HG03575 (cell line): ENCODE measurements around the gene TXLNB.

Experiments
- ATAC-seq: cut with Tn5 transposase; IDR thresholded peaks from one replicate; pipeline ENCODE4 v1.9.1; 2021; ENCODE audit not compliant: unreplicated experiment, insufficient number of reproducible peaks, low FRiP score; ENCODE audit errors: extremely low read depth

Gene TXLNB

DNA sequence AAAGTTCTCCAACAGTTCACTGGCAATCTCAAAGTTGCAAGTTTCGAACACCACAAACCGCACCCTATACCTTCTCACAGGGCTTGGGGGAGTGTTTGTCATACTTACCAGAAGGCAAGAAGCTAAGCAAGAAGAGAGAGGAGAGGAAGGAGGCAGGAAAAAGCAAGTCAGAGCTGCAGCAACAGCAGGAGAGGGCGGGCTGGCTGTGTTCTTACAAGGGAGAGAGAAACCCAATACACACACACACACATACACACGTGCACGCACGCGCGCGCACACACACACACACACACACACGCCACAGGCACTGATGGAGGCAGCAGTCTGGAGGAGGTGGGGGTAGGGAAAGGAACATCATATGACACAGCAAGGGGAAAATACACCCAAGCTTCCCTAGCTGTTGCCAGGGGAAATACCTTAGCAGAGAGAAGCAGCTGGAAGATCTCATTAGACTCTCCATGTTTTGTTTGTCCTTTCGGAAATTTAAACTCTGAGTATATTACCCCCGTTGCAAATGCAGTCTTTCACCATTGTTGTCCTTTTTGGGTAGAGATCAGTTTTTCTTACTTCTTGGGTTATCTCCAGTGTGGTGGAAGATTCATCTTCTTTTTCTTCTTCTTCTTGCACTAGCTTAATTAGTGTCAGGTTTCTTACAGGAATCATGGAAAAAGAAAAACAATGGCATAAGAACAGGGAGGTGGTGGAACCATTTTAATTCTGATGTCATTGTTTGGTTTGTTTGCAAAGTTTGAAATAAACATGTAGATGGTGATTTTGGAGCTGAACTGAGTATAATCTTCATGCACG, at the start of gene TXLNB:
Gene TXLNB, minus strand, starts transcription at position 186 of the 807 bp plus-strand sequence. CDS start 3,099 bp downstream, outside the sequence.
- ATAC-seq: peak; percentile 32

DNA sequence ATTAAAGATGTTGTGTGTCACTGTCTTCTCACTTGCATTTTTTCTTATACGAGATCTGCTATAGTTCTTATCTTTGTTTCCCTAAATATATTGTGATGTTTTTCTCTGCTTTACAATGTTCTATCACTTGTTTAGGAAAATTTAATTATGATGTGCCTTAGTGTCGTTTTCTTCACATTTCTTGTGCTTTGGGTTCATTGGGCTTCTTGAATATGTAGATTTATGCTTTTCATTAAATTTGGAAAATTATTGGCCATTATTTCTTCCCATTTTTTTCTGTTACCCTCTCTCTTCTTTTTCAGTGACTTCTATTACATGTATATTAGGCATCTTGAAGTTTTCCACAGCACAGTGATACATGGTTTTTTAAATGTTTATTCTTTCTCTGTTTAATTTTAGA, 49.3 kb upstream of the TXLNB start:
- no peak for ATAC-seq

DNA sequence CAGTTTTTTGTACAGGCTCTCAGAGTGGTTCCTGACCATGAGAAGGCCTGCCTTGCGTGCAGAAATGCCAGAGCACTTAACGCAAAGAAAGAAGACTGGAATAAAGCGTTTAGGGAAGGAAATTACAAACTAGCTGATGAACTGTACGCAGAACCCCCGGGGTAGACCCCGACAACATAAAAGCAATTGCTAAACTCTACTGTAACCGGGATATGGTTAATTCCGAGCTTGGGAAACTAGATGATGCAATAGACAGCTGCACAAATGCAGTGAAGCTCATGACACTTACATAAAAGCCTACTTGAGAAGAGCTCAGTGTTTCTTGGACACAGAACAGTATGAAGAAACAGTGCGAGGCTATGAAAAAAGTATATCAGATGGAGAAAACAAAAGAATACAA, 47.0 kb upstream of the TXLNB start:
- no peak for ATAC-seq

DNA sequence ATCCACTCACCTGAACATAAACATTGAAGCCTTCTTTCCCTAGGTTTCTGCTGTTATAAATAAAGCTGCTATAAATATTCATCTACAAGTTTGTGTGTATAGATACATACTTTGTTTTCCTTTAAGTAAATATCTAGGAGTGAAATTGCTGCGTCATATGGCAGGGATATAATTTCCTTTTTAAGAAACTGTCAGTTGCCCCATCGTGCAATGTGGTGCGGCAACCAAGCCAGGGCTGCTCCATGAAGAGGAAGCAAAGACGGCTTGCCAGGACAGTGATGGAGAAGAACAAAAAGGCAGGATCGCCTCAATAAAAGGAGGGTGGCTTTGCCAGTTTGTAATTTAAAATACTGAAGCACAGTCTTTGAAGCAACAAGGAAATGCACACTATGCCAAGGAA, 46.0 kb upstream of the TXLNB start:
- ATAC-seq: no peak

DNA sequence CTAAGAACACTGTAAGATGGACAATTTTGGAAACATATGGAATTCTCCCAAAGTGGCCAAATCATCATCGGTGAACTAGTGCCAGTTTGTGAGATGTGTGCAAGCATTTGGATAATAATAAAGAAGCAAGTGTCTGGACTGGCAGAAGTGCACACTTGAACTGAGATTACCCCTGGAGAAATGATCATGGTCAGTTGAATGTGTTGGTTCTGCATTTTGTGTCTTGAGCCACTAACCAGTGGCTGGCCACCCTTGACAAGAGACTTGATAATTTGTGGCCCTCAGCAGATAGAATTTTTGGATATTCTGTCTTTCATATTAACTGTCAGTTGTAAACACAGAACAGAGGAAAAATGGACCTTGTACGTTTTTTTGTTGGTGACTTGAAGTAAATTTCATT, 45.2 kb upstream of the TXLNB start:
- ATAC-seq: no peak

DNA sequence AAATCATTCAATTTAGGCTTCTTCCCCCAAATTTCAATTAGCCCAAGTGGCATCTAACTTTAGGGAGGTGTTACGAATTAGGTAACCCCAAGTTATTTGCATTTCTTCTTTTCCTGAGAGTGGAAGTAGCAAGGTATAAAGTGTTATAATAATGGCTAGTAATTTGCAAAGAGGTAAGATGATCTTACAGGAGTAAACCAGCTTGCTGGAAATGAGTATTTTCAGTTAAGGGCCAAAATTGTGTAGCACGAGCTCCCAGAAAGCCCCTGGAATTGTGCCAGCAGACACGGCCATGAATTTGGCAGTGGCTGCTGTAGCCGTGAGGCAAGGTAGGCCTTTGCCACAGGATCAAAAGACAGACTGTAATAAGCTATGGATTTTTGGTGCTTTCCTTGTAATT, 44.7 kb upstream of the TXLNB start:
- ATAC-seq: no peak

DNA sequence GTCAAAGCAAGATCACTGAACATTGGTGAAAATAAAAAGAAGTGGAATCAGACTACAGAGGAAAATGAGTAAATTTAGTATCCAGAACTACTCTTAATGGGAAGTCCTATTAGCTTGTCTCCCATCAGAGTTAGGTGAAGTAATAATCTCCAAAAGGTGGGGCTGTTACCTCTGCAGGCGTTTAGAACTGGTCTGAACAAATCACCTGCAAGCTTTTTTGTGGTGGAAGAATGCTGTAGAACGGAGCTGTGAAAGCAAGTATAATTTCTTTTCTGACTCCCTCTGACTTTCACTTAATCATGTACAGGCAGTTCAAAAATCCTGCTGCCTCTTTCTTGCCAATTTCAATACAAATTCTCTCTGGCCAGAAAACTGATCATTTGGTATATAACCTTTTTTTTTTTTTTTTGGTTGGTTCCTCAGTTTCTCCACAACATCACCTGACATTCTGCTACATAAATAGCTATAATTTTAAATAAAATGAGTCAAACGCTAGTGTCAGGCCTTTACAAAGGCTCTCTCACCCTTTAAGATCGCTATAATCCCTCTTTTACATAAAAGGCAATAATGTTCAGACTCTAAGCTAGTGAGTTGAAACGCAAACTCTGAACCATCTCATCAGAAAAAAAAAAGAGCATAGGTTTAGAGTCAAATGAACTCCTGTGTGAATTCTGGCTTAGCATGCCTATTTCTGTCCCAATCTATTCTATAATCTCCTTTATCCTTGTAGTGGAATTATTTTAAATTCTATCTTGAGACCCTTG, 43.8 kb upstream of the TXLNB start:
- no peak for ATAC-seq

DNA sequence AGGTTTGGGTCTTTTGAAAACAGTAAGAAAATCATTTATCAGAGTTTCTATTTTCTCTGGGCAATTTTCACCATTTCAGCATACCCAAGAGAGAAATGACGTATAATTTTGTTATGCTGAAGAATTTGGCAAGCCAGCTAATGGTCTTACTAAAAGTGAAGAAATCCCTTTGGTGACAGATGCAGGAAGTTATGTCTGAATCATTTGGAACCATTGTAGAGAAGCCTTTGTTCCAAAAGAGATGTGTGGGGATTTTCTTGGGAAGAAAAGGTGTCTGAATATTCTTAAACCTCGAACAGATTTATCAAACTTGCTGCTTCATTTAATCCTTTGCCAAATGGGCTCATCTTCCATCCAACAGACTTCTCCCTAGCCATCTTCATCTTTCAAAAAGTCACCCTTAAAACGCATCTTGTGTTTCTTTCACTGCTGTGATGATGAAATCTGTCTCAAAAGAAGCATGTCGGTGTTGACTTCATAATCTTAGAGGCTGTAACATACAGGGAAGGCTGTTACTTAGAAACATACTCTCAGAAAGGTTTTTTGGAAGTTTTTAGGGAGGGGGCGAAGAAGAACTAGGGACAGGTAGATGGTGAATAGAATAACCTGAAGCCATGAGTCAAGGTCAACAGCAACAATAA, 43.1 kb upstream of the TXLNB start:
- no peak for ATAC-seq

DNA sequence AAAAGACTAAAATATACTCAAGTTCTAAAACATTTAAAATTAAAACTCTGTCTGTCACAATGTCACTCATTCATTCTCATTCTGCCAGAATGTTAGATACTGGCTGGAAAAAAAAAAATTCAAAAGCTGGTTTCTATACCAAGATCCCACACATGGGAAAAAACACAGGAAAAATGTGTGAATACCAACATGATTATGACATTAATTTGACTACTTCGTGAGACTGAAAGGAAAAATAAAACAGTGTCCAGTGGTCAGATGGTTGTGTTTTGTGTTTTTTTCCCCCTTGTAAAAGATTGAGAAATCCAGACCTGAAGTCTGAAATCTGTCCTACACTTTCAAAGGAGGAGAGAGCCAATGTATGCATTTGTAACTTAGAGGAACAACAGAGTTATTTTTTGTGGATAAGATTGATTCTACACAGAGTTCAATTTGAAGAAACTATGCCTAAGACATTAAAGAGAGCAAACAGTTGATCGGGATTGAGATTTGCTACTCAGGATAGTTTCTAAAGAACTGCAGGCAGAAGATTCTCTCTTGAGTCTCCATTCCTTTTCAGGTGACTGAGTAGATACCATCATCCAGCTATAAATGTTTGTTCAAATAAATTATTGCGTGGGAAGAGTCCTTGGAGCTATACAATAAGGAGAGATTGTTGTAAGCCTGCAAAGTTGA, 39.2 kb upstream of the TXLNB start:
- no peak for ATAC-seq

DNA sequence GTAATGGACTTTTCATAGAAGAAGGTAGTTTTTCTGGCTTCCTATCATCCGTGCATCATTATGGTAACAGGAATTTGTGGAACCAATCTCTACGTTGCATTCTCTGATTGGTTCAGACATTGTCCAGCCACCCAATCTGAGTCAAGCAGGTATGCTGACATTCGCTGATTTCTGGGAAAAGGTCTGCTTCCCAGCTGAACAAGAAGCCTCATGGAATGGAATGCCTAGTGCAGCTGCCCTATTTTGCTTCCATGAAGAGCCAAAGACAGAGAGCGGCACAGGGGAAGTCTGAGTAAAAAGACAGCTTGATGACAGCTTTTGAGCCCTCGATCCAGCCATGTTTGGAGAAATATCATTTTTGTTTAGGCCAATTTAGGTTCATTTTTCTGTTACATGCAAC, 38.5 kb upstream of the TXLNB start:
- ATAC-seq: no peak

DNA sequence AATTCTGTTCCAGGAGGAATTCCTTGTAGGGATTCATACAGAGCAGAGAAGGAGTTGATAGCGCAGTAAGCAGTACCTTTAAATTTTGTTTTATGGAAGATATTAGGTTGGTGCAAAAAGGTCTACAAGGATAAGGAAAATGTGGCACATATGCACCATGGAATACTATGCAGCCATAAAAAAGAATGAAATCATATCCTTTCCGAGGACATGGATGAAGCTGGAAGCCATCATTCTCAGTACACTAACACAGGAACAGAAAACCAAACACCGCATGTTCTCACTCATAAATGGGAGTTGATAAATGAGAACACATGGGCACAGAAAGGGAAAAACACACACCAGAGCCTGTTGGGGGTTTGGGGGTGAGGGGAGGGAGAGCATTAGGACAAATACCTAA, 37.4 kb upstream of the TXLNB start:
- no peak for ATAC-seq

DNA sequence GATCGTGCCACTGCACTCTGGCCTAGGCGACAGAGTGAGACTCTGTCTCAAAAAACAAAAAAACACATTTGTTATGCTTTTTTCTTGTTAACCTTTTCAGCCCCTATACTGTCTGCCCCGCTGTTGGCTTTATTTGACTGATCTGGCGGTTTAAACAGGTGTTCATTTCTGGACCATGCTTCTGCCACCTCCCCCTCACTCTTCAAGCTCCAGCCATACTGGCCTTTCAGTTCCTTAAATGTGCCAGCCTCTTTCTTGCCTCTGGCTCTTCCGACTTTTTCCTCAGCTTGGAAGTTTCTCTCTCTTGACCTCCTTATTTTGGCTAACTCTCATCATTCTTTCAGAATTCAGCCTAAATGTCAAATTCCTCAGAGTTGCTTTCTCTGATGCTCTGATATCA, 35.2 kb upstream of the TXLNB start:
- no peak for ATAC-seq

DNA sequence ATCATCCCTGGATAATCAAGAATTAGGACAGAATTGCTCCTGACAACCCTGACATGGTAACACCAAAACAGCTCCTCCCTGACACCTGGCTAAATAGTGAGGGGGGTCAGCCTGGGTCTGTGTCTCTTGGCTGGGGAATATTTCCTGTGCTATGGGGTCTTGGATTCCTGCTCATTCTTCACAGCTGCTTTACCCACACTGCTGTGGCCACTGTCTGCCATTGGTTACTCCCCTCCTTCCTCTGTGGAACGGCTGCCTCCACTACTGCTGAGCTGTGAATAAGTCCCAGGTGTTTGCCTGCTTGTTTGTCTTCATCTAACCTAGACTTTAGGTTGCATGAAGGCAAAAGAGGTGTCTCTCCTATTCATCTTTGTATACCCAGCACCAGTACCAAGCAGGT, 33.9 kb upstream of the TXLNB start:
- no peak for ATAC-seq

DNA sequence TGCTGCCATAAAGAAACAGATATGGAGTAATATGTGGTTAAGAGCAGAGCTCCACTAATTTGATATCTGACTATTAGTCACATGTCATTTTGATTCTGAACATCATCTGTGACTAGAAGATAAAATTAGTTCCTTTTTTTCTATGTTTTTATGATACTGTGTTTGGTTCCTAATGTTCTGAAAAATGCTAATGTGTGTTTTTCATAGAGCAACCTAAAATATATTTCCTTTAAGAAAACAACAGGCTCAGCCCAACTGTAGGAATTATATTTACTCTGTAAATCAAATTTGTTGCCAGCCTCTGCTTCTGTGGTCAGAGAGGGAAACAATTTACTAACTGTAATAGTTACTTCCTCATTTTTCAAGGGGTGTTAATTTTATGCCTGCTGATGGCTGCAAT, 33.3 kb upstream of the TXLNB start:
- peak; percentile 58 for ATAC-seq

DNA sequence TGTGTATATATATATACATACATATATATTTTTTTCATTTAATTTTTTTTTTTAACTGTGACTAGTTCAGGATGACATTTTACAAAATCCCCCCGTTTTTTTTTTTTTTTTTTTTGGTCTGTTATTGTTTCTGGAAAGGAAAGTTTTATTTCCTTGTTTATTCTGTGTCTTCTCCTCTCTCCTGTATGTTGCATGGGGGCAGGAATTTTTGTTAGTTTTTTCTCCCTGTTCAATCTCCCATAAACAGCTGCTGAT, 32.4 kb upstream of the TXLNB start:
- no peak for ATAC-seq

DNA sequence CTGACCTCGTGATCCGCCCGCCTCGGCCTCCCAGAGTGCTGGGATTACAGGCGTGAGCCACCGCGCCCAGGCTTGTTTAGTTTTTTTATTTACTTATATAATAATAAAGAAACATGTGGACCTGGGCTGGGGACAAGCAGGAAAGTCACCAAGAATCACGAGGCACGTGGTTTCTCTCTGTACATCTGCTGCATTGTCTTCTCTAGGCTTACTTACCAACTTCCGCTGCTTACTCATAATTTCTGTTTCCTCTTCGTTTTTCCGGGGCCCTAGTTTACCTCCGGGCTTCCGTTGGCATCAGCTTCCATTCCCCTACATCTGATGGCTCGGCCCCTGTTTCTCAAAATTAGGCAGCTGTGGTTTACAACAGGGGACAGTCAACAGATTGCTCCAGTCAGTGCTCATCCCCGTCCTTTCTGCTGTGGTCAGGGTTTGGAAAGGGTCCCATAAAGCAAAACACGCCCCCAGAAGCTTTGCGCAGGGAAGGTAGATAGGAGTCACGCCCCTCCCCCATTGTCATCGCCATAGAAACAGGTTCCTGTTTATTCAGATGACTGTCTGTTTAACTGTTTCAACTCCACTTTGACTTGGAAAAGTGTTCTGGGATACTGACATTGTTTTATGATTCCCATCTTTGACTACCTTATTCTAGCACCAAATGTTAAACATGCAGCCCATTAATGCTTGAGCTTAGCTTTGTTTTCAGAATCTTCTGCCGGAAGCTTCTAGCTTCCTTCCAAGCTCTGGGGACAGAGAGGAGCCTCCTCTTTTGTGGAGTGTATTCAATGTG, 31.9 kb upstream of the TXLNB start:
- ATAC-seq: no peak

DNA sequence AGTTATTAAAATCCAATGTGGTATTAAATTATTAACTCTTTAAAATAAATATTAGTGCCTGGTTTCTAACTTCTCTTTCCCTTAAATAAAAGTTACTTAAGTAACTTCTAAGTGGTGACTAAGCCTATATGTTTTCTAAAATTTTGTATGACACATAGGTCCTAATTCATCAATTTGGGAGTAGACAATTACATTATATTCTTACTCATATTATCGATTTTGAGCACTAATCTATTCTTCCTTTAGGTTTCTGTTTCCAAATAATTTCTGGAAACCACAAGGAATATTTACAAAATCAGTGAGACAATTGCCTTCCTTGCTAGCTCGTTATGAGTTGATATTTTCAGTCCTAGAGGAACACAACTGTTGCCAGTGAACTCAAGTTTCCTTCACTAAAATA, 28.3 kb upstream of the TXLNB start:
- ATAC-seq: no peak

DNA sequence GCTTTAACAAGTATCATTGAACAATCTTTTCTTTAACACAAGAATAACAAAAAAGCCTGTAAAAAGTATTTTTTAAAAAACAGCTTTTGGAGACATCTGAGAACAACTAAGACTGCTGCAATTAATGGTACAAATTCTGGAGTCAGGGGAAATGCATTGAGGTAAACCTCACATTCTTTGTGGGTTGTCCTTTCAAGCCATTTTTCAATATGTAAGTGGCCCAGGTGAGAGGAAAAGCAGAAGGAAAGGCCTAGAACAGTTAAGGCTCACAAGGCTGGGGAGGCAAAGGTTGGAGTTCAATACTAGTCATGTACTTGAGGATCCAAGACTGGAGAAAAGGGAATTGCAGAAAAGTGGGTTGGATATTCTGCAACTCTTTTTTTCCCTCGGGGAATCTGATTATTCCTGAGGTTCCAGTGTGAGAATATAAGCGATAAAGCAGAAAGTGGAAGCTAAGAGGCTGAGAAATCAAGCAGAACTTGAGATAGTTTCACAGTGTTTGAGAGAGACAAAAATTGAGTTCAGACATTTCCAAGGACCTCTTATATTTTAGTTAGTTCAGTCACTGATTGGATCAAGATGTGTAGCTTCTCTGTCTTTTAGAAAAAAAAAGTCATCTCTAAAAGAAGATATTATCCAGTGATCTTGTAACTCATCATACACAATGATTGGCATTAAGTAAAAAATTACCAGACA, 25.0 kb upstream of the TXLNB start:
- no peak for ATAC-seq
